ENCODE results near the gene SERP2.

The SERP2 gene

DNA sequence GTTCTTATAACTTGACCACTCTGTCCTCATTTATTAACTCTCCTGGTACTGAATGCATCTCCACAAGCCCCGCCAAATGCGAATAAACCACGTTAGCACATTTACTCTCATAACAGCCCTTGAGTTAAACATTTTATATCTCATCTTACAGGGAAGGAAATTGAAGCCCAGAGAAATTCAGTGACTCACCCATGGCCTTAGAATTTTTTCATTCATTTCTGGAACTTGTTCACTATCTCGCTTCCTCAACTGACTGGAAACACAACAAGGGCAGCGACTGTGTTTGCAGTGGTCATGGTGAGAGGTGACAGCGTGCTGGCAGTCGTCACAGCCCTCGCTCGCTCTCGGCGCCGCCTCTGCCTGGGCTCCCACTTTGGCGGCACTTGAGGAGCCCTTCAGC lies 39.5 kb downstream of the SERP2 start:
- TF ChIP-seq, protein P1, sequence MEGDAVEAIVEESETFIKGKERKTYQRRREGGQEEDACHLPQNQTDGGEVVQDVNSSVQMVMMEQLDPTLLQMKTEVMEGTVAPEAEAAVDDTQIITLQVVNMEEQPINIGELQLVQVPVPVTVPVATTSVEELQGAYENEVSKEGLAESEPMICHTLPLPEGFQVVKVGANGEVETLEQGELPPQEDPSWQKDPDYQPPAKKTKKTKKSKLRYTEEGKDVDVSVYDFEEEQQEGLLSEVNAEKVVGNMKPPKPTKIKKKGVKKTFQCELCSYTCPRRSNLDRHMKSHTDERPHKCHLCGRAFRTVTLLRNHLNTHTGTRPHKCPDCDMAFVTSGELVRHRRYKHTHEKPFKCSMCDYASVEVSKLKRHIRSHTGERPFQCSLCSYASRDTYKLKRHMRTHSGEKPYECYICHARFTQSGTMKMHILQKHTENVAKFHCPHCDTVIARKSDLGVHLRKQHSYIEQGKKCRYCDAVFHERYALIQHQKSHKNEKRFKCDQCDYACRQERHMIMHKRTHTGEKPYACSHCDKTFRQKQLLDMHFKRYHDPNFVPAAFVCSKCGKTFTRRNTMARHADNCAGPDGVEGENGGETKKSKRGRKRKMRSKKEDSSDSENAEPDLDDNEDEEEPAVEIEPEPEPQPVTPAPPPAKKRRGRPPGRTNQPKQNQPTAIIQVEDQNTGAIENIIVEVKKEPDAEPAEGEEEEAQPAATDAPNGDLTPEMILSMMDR (conservative IDR thresholded peaks at IDR 0.05) = no peak
- H3K27ac ChIP-seq = no peak overlapping the region

DNA sequence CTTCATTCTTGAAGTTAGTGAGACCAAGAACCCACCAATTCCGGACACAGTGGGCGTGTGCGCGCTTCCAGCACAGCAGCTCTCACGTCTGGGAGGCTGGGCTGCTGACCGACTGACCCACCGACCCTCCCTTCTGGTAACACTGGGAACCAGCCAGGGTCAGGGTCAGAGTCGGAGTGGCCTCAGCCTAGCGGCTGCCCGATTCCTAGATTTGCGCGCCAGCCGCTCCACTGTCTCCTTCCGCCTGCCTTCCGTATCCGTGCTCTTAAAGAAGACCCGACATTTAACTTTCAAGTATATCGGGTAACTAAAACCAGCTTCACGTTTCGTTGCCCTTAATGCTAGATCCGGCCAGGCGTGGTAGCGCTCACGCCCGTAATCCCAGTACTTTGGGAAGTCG lies 41.1 kb downstream of the SERP2 start:
- no peak overlapping the region for H3K27ac ChIP-seq
- TF ChIP-seq, protein P1 (conservative IDR thresholded peaks at IDR 0.05) = no peak

GRCh38 chr13:44415815-44416214 lies 42.2 kb downstream of the SERP2 start:
- H3K27ac ChIP-seq = no peak overlapping the region
- TF ChIP-seq, protein P1 (conservative IDR thresholded peaks at IDR 0.05) = no peak

GRCh38 chr13:44416301-44416700 lies 42.7 kb downstream of the SERP2 start:
- TF ChIP-seq, protein P1 (conservative IDR thresholded peaks at IDR 0.05) = no peak
- no peak overlapping the region for H3K27ac ChIP-seq

DNA sequence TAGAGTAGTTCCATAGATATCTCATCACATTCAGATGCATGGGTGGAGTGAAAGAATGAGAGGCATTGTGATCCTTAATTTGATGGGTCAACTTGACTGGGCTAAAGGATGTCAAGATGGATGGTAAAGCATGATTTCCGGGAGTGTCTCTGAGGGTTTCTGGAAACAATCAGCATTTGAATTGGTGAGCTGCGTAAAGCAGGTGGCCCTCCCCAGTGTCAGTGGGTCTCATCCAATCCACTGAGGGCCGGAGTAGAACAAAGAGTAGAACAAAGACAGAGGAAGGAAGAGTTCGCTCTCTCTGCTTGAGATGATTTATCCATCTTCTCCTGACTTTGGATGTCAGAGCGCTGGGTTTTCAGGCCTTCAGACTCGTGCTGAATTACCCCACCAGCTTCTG lies 43.1 kb downstream of the SERP2 start:
- TF ChIP-seq, protein P1 (conservative IDR thresholded peaks at IDR 0.05) = no peak
- no peak overlapping the region for H3K27ac ChIP-seq

DNA sequence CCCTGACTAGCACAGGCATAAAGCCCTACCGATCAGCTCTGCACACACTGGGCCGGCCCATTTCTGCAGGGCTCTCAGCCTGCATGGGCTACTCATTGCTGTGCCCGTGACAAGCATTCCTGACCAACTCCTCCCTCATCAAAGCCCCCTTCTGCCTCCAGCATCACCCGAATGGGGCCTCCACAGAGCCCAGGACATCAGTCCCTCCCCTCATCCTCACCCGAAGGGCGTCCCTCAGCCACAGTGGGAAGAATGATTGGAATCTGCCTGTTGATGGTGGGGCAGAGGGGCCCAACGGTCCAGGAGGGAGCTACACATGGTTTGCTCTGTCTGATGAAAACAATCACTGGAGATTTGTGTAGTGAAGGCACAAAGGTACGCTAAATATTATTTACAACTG lies 43.8 kb downstream of the SERP2 start:
- TF ChIP-seq, protein P1 (conservative IDR thresholded peaks at IDR 0.05) = no peak
- no peak overlapping the region for H3K27ac ChIP-seq

GRCh38 chr13:44417876-44418275 lies 44.3 kb downstream of the SERP2 start:
- TF ChIP-seq, protein P1 (conservative IDR thresholded peaks at IDR 0.05) = no peak
- H3K27ac ChIP-seq = no peak overlapping the region

Measured in VCaP (cell line).